Ascending aorta (tissue), 2 donors: ENCODE data around the gene CADM2. TPM values are rescaled to one million over a fixed set of nuclear protein-coding genes. Genes with fewer than 3 reads are reported as not detected.

ENCODE experiments used
- DNase-seq, 2 donors: peaks; one replicate each; pipeline ENCODE4 v3.0.0-alpha.2; 2019; ENCODE audit warnings: low spot score in 2 of 2
- H3K27ac ChIP-seq, 2 donors: fragments of 200-600 bp; sonication (generic); one replicate each; pipeline ENCODE4 v1.5.1; 2016 to 2017; ENCODE audit warnings: mild to moderate bottlenecking in 1 of 2
- H3K27me3 ChIP-seq: fragments of 200-600 bp; sonication (generic); one replicate; pipeline ENCODE4 v1.5.1; 2017
- H3K36me3 ChIP-seq, 2 donors: fragments of 200-600 bp; sonication (generic); one replicate each; pipeline ENCODE4 v1.5.1; 2016
- H3K4me1 ChIP-seq, 2 donors: fragments of 200-600 bp; sonication (generic); one replicate each; pipeline ENCODE4 v1.5.1; 2016 to 2017; ENCODE audit warnings: mild to moderate bottlenecking in 1 of 2
- H3K4me3 ChIP-seq, 2 donors: fragments of 200-600 bp; sonication (generic); one replicate each; pipeline ENCODE4 v1.5.1; 2016 to 2017; ENCODE audit warnings: mild to moderate bottlenecking in 1 of 2
- H3K9me3 ChIP-seq, 2 donors: fragments of 200-600 bp; sonication (generic); one replicate each; pipeline ENCODE4 v1.5.1; 2016
- intact Hi-C: fragments of 100-400 bp; cut with DNase I; formaldehyde crosslinking; loops from one replicate; pipeline ENCODE4 v1.15.1; 2023
- total RNA-seq: library from RNA; depleted of rRNA; stranded (reverse); fragments of >200 nt; gene quantifications from one replicate; pipeline ENCODE4 v1.1.0, GENCODE V29; 2016
- TF ChIP-seq, protein P1 (sequence below), 3 experiments: fragments of 200-600 bp in 2 of 3; fragments of 450-650 bp in 1 of 3; sonication (generic) in 2 of 3; IDR thresholded peaks; one replicate each; pipeline ENCODE4 v1.5.1; 2016 to 2019; ENCODE audit warnings: antibody characterized with exemption in 3 of 3, mild to moderate bottlenecking in 1 of 3, moderate library complexity in 1 of 3

Gene CADM2
- total RNA-seq, 1 donor from 2014 or later = 23.0 TPM

GRCh38 chr3:85584779-85585356 lies 626.1 kb downstream of the CADM2 start:
- Histone ChIP-seq H3K27ac (no peak overlapping the region), H3K27me3 (no peaks in the 10 kb centered on the region), H3K9me3 (no peaks in the 10 kb centered on the region), H3K4me1 (no peaks in the 10 kb centered on the region), H3K36me3 (no peaks in the 10 kb centered on the region), H3K4me3 (no peak overlapping the region)
- TF ChIP-seq, protein P1, sequence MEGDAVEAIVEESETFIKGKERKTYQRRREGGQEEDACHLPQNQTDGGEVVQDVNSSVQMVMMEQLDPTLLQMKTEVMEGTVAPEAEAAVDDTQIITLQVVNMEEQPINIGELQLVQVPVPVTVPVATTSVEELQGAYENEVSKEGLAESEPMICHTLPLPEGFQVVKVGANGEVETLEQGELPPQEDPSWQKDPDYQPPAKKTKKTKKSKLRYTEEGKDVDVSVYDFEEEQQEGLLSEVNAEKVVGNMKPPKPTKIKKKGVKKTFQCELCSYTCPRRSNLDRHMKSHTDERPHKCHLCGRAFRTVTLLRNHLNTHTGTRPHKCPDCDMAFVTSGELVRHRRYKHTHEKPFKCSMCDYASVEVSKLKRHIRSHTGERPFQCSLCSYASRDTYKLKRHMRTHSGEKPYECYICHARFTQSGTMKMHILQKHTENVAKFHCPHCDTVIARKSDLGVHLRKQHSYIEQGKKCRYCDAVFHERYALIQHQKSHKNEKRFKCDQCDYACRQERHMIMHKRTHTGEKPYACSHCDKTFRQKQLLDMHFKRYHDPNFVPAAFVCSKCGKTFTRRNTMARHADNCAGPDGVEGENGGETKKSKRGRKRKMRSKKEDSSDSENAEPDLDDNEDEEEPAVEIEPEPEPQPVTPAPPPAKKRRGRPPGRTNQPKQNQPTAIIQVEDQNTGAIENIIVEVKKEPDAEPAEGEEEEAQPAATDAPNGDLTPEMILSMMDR (IDR thresholded peaks at IDR 0.05) = no peak
- DNase-seq = no peak
- intact Hi-C loops = no loop called here

- no peak for DNase-seq
- TF ChIP-seq, protein P1 (IDR thresholded peaks at IDR 0.05) = no peak
- Histone ChIP-seq H3K27ac (no peak overlapping the region), H3K36me3 (no peaks in the 10 kb centered on the region), H3K9me3 (no peaks in the 10 kb centered on the region), H3K4me3 (no peak overlapping the region), H3K27me3 (no peaks in the 10 kb centered on the region), H3K4me1 (no peaks in the 10 kb centered on the region)
- intact Hi-C loops = no loop called here
Measured at GRCh38 chr3:85586018-85586417, 627.2 kb downstream of the CADM2 start.

DNA sequence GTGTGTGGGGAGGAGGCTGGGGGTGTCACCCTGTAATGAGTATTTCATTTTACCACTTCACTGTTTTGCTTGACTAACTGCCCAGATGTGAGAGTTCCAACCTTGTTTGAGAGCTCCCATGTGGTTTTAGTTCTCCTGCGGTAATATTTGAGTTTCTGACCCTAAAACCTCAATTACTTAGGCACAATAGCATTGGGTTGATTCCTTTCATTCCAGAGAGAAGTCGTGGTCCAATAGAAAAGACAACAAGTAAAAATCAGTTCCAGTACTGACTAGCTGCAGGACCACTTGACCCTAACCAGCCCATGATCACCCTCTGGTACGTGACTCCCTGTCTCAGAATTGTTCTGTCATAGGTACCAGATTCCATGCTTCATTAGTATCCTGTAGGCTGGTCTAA lies 630.4 kb downstream of the CADM2 start:
- H3K27ac ChIP-seq = no peak overlapping the region
- no peaks in the 10 kb centered on the region for H3K36me3 ChIP-seq
- no peak for DNase-seq
- H3K4me1 ChIP-seq = no peaks in the 10 kb centered on the region
- no peaks in the 10 kb centered on the region for H3K9me3 ChIP-seq
- intact Hi-C loops = no loop called here
- H3K4me3 ChIP-seq = no peak overlapping the region
- TF ChIP-seq, protein P1 (IDR thresholded peaks at IDR 0.05) = no peak
- H3K27me3 ChIP-seq = no peaks in the 10 kb centered on the region

DNA sequence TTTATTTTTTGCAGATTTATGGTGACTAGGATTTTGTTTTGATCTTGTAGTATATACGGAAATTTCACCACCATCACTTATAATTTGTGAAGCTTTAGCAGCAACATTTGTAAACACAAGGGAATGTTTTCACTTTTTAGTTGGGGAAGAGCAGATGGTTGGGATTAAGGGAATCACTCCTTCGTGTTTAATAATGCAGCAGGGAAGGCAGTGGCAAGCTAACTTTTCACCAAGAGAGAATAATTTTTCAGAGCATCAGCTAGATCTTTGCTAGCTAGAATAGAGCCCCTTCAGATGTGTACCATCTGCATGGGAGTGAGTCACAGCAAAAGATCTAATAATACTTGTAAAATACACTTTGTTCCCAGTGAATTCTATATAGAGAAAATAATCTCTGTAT lies 632.7 kb downstream of the CADM2 start:
- Histone ChIP-seq H3K36me3 (no peaks in the 10 kb centered on the region), H3K4me1 (no peaks in the 10 kb centered on the region), H3K27me3 (no peaks in the 10 kb centered on the region), H3K4me3 (no peak overlapping the region), H3K9me3 (no peaks in the 10 kb centered on the region), H3K27ac (no peak overlapping the region)
- no peak for DNase-seq
- intact Hi-C loops = no loop called here
- TF ChIP-seq, protein P1 (IDR thresholded peaks at IDR 0.05) = no peak

DNA sequence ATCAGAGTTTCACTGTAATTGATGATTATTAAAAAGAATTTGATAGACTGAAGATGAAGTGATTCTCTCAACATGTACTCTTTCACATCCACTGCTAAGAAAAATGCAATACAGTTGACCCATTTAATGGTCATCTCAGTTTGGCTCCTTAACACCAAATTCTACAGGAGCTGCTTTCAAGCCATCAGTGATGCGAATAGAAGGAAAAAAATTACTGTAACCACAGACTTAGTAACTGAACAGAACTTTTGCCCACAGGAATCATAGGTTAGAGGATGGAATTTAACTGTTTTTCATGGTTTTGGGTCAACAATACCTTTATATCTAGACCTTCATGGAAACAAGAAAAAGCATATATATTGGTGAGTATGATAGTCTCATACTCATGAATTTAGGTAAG lies 633.5 kb downstream of the CADM2 start:
- TF ChIP-seq, protein P1 (IDR thresholded peaks at IDR 0.05) = no peak
- Histone ChIP-seq H3K27ac (no peak overlapping the region), H3K4me3 (no peak overlapping the region), H3K9me3 (no peaks in the 10 kb centered on the region), H3K27me3 (no peaks in the 10 kb centered on the region), H3K4me1 (no peaks in the 10 kb centered on the region), H3K36me3 (no peaks in the 10 kb centered on the region)
- DNase-seq = no peak
- intact Hi-C loops = no loop called here

GRCh38 chr3:85594676-85595075 lies 635.9 kb downstream of the CADM2 start:
- Histone ChIP-seq H3K4me1 (no peaks in the 10 kb centered on the region), H3K27me3 (no peaks in the 10 kb centered on the region), H3K4me3 (no peak overlapping the region), H3K36me3 (no peaks in the 10 kb centered on the region), H3K27ac (no peak overlapping the region), H3K9me3 (no peaks in the 10 kb centered on the region)
- intact Hi-C loops = no loop called here
- TF ChIP-seq, protein P1 (IDR thresholded peaks at IDR 0.05) = no peak
- no peak for DNase-seq
